Measurements from ENCODE around the gene ACSBG1.

Gene ACSBG1

GRCh38 chr15:78207110-78207458 is 27.3 kb downstream of the ACSBG1 start:
- H3K4me1 ChIP-seq (ENCODE audit: control insufficient read depth, insufficient read depth, low read length): peaks cover 32% of the 10 kb centered on the region
- H3K27me3 ChIP-seq (ENCODE audit: control insufficient read depth, insufficient read depth, low read length): peaks cover 18% of the 10 kb centered on the region
- no peaks in the 10 kb centered on the region for H3K36me3 ChIP-seq (ENCODE audit: insufficient read depth, low read length)
- H3K9me3 ChIP-seq (replicated peaks; ENCODE audit: low read length): no peaks in the 10 kb centered on the region
- peak overlapping the region; percentile 13 for H3K4me2 ChIP-seq (ENCODE audit: low read length)
- H3K9ac ChIP-seq (ENCODE audit: low read depth, low read length): no peak overlapping the region
- no peak overlapping the region for H3K4me3 ChIP-seq (ENCODE audit: low read length)

DNA sequence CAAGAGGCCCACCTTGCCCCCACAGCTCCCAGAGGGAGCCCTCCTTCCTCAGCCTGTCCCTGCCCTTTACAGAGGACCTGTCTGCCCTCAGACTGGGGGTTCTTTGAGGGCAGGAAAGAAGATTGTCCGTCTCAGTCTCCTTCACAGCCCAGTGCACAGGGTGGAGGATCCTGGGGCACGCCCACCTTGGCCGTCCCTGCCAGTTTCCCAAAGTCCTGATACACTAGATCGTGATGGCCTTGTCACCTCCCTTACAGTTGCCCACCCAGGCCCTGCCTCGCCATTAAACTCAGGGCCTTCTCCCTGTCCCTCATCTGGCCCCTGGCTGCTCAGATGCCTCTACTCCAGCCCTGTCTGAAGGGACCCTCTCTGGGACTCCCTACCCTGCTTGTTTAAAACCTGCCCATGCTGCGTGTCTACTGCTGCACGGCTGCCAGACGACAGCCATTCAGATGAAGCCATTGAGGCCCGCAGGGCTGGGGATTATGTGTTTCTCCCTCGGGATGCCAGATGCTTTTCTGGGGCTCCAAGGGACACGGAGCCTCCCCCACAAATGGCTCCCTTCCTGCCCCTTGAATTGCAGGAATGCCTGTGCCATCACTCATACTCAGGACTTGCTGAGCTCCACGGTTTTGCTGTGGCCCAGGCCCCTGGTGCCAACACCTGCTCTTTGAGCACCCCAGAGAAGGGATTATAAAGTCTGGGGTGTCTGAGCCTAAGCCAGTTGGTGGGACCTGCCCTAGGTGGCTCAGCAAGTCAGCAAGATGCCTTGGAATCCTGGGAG is 27.8 kb downstream of the ACSBG1 start:
- Histone ChIP-seq H3K4me2 (ENCODE audit: low read length) (peak overlapping the region; percentile 13), H3K27me3 (ENCODE audit: control insufficient read depth, insufficient read depth, low read length) (peaks cover 22% of the 10 kb centered on the region), H3K36me3 (ENCODE audit: insufficient read depth, low read length) (no peaks in the 10 kb centered on the region), H3K9me3 (replicated peaks; ENCODE audit: low read length) (no peaks in the 10 kb centered on the region), H3K4me3 (ENCODE audit: low read length) (no peak overlapping the region), H3K9ac (ENCODE audit: low read depth, low read length) (no peak overlapping the region), H3K4me1 (ENCODE audit: control insufficient read depth, insufficient read depth, low read length) (peaks cover 28% of the 10 kb centered on the region)

GRCh38 chr15:78205856-78206255 is 28.5 kb downstream of the ACSBG1 start:
- Histone ChIP-seq H3K9me3 (replicated peaks; ENCODE audit: low read length) (no peaks in the 10 kb centered on the region), H3K9ac (ENCODE audit: low read depth, low read length) (no peak overlapping the region), H3K27me3 (ENCODE audit: control insufficient read depth, insufficient read depth, low read length) (peaks cover 28% of the 10 kb centered on the region), H3K4me2 (ENCODE audit: low read length) (no peak overlapping the region), H3K36me3 (ENCODE audit: insufficient read depth, low read length) (no peaks in the 10 kb centered on the region), H3K4me1 (ENCODE audit: control insufficient read depth, insufficient read depth, low read length) (peaks cover 28% of the 10 kb centered on the region), H3K4me3 (ENCODE audit: low read length) (no peak overlapping the region)

GRCh38 chr15:78205337-78205736 is 29.0 kb downstream of the ACSBG1 start:
- H3K27me3 ChIP-seq (ENCODE audit: control insufficient read depth, insufficient read depth, low read length): peaks cover 30% of the 10 kb centered on the region
- H3K36me3 ChIP-seq (ENCODE audit: insufficient read depth, low read length): no peaks in the 10 kb centered on the region
- no peak overlapping the region for H3K4me3 ChIP-seq (ENCODE audit: low read length)
- H3K9ac ChIP-seq (ENCODE audit: low read depth, low read length): no peak overlapping the region
- H3K9me3 ChIP-seq (replicated peaks; ENCODE audit: low read length): no peaks in the 10 kb centered on the region
- H3K4me1 ChIP-seq (ENCODE audit: control insufficient read depth, insufficient read depth, low read length): peaks cover 28% of the 10 kb centered on the region
- H3K4me2 ChIP-seq (ENCODE audit: low read length): no peak overlapping the region

DNA sequence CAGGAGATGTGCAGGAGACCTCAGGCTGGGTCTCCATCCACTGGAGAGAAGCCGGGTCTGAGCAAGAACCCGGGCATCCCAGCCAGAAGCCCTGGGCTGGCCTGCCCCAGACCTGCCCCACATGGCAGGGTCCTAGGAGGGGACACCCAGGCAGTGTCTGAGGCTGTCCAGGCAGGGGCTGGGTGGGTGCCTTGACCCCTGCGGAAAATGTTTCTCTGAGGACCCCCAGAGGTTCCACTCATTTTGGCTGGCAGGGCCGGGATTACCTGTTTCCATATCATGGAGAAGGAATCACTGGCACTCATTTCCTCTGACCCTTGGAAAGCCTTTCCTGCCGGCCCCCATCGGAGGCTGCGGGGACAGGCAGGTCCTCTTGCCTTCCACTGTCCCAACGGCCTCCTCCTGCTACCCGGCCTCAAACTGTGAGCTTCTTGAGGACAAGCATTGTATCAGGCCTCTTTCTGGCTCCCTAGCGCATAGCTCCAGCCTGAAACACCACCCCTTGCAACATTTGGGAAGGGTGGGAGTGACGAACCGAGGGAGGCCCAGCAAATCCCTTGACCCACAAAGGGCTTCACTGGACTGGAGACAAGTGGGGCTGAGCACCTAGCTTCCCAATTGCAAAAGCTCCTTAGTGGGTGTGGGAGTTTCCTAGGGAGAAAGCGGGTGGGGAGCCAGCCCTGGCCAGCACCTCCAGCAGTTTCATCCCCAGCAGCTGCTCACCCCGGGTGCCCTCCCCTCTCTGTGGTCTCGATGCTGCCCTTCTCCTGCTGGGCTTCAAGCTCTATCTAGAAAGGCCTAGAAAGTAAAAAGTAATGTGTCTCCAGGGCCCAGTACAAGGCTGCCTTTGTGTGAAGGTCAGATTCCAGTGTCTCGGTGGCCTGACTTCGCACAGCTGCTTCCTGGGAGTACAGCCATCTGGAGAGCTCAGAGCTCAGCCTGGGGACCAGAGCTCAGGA is 29.7 kb downstream of the ACSBG1 start:
- Histone ChIP-seq H3K4me2 (ENCODE audit: low read length) (no peak overlapping the region), H3K9me3 (replicated peaks; ENCODE audit: low read length) (no peaks in the 10 kb centered on the region), H3K4me1 (ENCODE audit: control insufficient read depth, insufficient read depth, low read length) (peaks cover 24% of the 10 kb centered on the region), H3K4me3 (ENCODE audit: low read length) (no peak overlapping the region), H3K9ac (ENCODE audit: low read depth, low read length) (no peak overlapping the region), H3K36me3 (ENCODE audit: insufficient read depth, low read length) (no peaks in the 10 kb centered on the region), H3K27me3 (ENCODE audit: control insufficient read depth, insufficient read depth, low read length) (peaks cover 30% of the 10 kb centered on the region)

GRCh38 chr15:78203346-78204225 is 30.8 kb downstream of the ACSBG1 start:
- Histone ChIP-seq H3K9ac (ENCODE audit: low read depth, low read length) (no peak overlapping the region), H3K4me2 (ENCODE audit: low read length) (no peak overlapping the region), H3K9me3 (replicated peaks; ENCODE audit: low read length) (no peaks in the 10 kb centered on the region), H3K4me3 (ENCODE audit: low read length) (no peak overlapping the region), H3K4me1 (ENCODE audit: control insufficient read depth, insufficient read depth, low read length) (peaks cover 24% of the 10 kb centered on the region), H3K27me3 (ENCODE audit: control insufficient read depth, insufficient read depth, low read length) (peaks cover 30% of the 10 kb centered on the region), H3K36me3 (ENCODE audit: insufficient read depth, low read length) (no peaks in the 10 kb centered on the region)

GRCh38 chr15:78201281-78202190 is 32.8 kb downstream of the ACSBG1 start:
- H3K4me3 ChIP-seq (ENCODE audit: low read length): no peak overlapping the region
- H3K27me3 ChIP-seq (ENCODE audit: control insufficient read depth, insufficient read depth, low read length): peaks cover 33% of the 10 kb centered on the region
- no peak overlapping the region for H3K9ac ChIP-seq (ENCODE audit: low read depth, low read length)
- H3K4me2 ChIP-seq (ENCODE audit: low read length): no peak overlapping the region
- no peaks in the 10 kb centered on the region for H3K9me3 ChIP-seq (replicated peaks; ENCODE audit: low read length)
- no peaks in the 10 kb centered on the region for H3K36me3 ChIP-seq (ENCODE audit: insufficient read depth, low read length)
- H3K4me1 ChIP-seq (ENCODE audit: control insufficient read depth, insufficient read depth, low read length): peaks cover 17% of the 10 kb centered on the region

- no peaks in the 10 kb centered on the region for H3K9me3 ChIP-seq (replicated peaks; ENCODE audit: low read length)
- no peak overlapping the region for H3K4me3 ChIP-seq (ENCODE audit: low read length)
- peaks cover 42% of the 10 kb centered on the region for H3K27me3 ChIP-seq (ENCODE audit: control insufficient read depth, insufficient read depth, low read length)
- H3K36me3 ChIP-seq (ENCODE audit: insufficient read depth, low read length): no peaks in the 10 kb centered on the region
- H3K4me2 ChIP-seq (ENCODE audit: low read length): no peak overlapping the region
- peaks cover 9% of the 10 kb centered on the region for H3K4me1 ChIP-seq (ENCODE audit: control insufficient read depth, insufficient read depth, low read length)
- no peak overlapping the region for H3K9ac ChIP-seq (ENCODE audit: low read depth, low read length)
Observed at GRCh38 chr15:78200276-78200930, 34.0 kb downstream of the ACSBG1 start.

DNA sequence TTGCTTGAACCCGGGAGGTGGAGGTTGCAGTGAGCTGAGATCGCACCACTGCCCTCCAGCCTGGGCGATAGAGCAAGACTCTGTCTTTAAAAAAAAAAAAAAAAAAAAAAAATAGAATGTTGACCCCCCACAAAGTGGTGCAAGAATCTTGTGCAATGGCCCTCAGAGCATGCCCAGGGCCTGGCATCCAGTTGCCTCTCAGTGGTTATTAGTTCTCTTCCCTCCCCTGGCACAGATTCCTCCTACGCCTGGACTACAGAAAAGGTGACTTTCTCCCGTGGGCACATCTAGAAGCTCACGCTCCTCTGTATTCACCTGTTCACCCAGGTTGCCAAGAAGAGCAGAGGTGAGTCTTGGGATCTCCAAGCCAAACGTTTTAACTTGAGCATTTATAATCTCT is 36.7 kb downstream of the ACSBG1 start:
- H3K9me3 ChIP-seq (replicated peaks; ENCODE audit: low read length): no peaks in the 10 kb centered on the region
- H3K27me3 ChIP-seq (ENCODE audit: control insufficient read depth, insufficient read depth, low read length): peaks cover 35% of the 10 kb centered on the region
- no peaks in the 10 kb centered on the region for H3K36me3 ChIP-seq (ENCODE audit: insufficient read depth, low read length)
- no peak overlapping the region for H3K9ac ChIP-seq (ENCODE audit: low read depth, low read length)
- no peaks in the 10 kb centered on the region for H3K4me1 ChIP-seq (ENCODE audit: control insufficient read depth, insufficient read depth, low read length)
- H3K4me3 ChIP-seq (ENCODE audit: low read length): no peak overlapping the region
- no peak overlapping the region for H3K4me2 ChIP-seq (ENCODE audit: low read length)

DNA sequence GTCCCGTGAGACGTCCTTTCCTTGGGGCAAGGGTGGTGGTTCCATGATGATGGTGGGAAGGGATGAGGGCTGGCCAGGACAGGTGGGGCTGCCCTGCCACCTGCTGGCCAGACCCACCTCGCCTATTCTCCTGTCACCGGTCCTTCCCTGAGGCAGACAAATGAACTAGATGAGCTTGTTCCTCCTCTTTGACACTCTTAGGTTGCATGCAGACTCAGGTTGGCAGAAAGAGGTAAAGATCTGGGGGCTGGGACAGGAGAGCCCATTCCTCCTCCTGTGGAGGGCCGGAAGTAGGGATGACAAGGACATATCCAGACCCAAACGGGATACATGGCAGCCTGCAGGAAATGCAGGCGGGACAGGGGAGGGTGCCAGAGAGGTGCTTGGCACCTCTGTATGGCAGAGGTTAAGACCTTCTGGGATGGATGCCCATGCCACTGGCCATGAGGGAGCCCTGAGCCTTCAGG is 38.6 kb downstream of the ACSBG1 start:
- no peak overlapping the region for H3K9ac ChIP-seq (ENCODE audit: low read depth, low read length)
- H3K4me1 ChIP-seq (ENCODE audit: control insufficient read depth, insufficient read depth, low read length): no peaks in the 10 kb centered on the region
- peaks cover under 1% of the 10 kb centered on the region for H3K9me3 ChIP-seq (replicated peaks; ENCODE audit: low read length)
- peaks cover 31% of the 10 kb centered on the region for H3K27me3 ChIP-seq (ENCODE audit: control insufficient read depth, insufficient read depth, low read length)
- H3K36me3 ChIP-seq (ENCODE audit: insufficient read depth, low read length): no peaks in the 10 kb centered on the region
- no peak overlapping the region for H3K4me3 ChIP-seq (ENCODE audit: low read length)
- no peak overlapping the region for H3K4me2 ChIP-seq (ENCODE audit: low read length)
